Colonic mucosa (tissue), 4 donors: ENCODE data around the gene PEPD. TPM values are rescaled to one million over a fixed set of nuclear protein-coding genes. Genes with fewer than 3 reads are reported as not detected.

Experiments used
- DNase-seq: peaks from one replicate; pipeline ENCODE4 v3.0.0-alpha.2; 2020
- H3K27ac ChIP-seq: fragments of 200-600 bp; one replicate; pipeline ENCODE4 v1.8.0; 2021
- H3K27me3 ChIP-seq: fragments of 200-600 bp; one replicate; pipeline ENCODE4 v1.8.0; 2021
- H3K36me3 ChIP-seq: fragments of 200-600 bp; one replicate; pipeline ENCODE4 v1.8.0; 2021
- H3K4me1 ChIP-seq: fragments of 200-600 bp; one replicate; pipeline ENCODE4 v1.8.0; 2021; ENCODE audit warnings: mild to moderate bottlenecking
- H3K4me3 ChIP-seq: fragments of 200-600 bp; one replicate; pipeline ENCODE4 v1.8.0; 2021
- H3K9ac ChIP-seq, 2 donors: one replicate each; pipeline ENCODE4 v1.7.0; 2013; ENCODE audit warnings: control low read depth in 2 of 2, low read depth in 2 of 2, low read length in 2 of 2
- H3K9me3 ChIP-seq: fragments of 200-600 bp; one replicate; pipeline ENCODE4 v1.8.0; 2021
- CTCF ChIP-seq: fragments of 200-600 bp; IDR thresholded peaks from one replicate; pipeline ENCODE4 v1.8.0; 2022; ENCODE audit warnings: antibody characterized with exemption, mild to moderate bottlenecking
- intact Hi-C: fragments of 100-400 bp; cut with DNase I; formaldehyde crosslinking; loops from one replicate; pipeline ENCODE4 v1.14.1; 2022
- total RNA-seq, 2 donors: library from RNA; stranded (reverse); fragmentation: NEBNext Ultra II Directional in 1 of 2; extraction: Animal tissue kit (Norgen Biotek cat#: 25700) in 1 of 2; gene quantifications; one replicate each; pipeline ENCODE4 v1.2.1, GENCODE V29; 2021
- donor health status: healthy.
- donor health status: DM: no; HTN: no; CAD: no.
- donor health status: DM: no; HTN: no; CAD: no.

Gene PEPD
- total RNA-seq, 2 donors from 2014 or later, result 47.9 to 71.4 TPM

GRCh38 chr19:33471111-33471996 is 50.2 kb downstream of the PEPD start:
- Histone ChIP-seq H3K4me1 (no peaks in the 10 kb centered on the region), H3K9me3 (no peaks in the 10 kb centered on the region), H3K36me3 (no peaks in the 10 kb centered on the region), H3K4me3 (no peak overlapping the region), H3K9ac (no peak overlapping the region), H3K27me3 (no peaks in the 10 kb centered on the region), H3K27ac (no peak overlapping the region)
- no peak for TF ChIP-seq CTCF
- intact Hi-C loops, result no loop called here
- DNase-seq, result no peak

- Histone ChIP-seq H3K4me1 (no peaks in the 10 kb centered on the region), H3K4me3 (no peak overlapping the region), H3K27me3 (no peaks in the 10 kb centered on the region), H3K9me3 (no peaks in the 10 kb centered on the region), H3K27ac (no peak overlapping the region), H3K36me3 (no peaks in the 10 kb centered on the region), H3K9ac (no peak overlapping the region)
- intact Hi-C loops, result no loop called here
- TF ChIP-seq CTCF, result no peak
- DNase-seq, result no peak
Measured at GRCh38 chr19:33470686-33471085, 50.9 kb downstream of the PEPD start.

GRCh38 chr19:33470040-33470330 is 51.6 kb downstream of the PEPD start:
- Histone ChIP-seq H3K9me3 (no peaks in the 10 kb centered on the region), H3K4me3 (no peak overlapping the region), H3K36me3 (no peaks in the 10 kb centered on the region), H3K27ac (no peak overlapping the region), H3K4me1 (no peaks in the 10 kb centered on the region), H3K27me3 (no peaks in the 10 kb centered on the region), H3K9ac (no peak overlapping the region)
- intact Hi-C loops, result no loop called here
- no peak for TF ChIP-seq CTCF
- DNase-seq, result no peak

GRCh38 chr19:33469171-33470039 is 52.2 kb downstream of the PEPD start:
- Histone ChIP-seq H3K9me3 (no peaks in the 10 kb centered on the region), H3K27me3 (no peaks in the 10 kb centered on the region), H3K9ac (no peak overlapping the region), H3K27ac (no peak overlapping the region), H3K4me1 (no peaks in the 10 kb centered on the region), H3K4me3 (no peak overlapping the region), H3K36me3 (no peaks in the 10 kb centered on the region)
- no peak for DNase-seq
- no peak for TF ChIP-seq CTCF
- intact Hi-C loops, result no loop called here

DNA sequence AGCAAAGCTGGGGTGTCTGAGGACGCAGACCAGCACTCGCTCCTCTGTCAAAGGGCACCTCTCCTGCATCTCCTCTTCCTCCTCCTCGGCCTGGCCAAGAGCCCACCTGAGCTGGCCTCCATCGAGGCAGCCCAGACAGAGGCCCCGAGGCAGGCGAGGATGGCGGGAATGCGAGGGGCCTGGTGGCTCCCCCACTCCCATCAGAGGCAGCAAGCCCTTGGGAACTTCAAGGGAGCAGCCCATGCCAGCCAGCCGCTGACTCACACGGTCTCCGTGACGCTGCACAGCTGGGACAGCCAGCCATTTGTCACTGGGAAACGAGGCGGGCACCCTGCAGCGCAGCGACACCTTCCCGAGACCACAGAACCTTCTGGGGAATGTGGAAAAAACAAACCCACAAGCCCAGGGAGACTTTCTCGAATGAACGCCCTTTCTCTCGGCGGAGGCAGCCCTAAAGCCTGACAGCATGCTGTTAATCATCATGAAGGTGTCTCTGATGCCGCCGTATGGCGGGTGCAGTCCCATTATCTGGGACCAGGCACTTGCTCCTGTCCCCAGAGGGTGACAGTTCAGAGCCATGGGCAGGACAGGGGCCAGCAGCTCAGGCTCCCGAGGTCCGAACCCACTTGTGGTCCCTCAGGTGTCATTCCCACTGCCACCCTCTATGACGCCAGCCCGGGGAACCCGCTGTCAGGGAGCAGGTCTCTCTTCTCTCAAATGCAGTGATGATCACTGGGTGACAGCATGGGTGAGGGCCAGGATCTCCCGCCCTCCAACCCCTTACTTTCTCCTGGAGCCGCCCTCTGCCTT is 53.0 kb downstream of the PEPD start:
- TF ChIP-seq CTCF, result no peak
- intact Hi-C loops, result no loop called here
- no peaks in the 10 kb centered on the region for H3K9me3 ChIP-seq

More for the DNA sequence above, 53.0 kb downstream of the PEPD start:
- H3K27ac ChIP-seq, result no peak overlapping the region
- no peak for DNase-seq
- no peaks in the 10 kb centered on the region for H3K36me3 ChIP-seq
- H3K4me3 ChIP-seq, result no peak overlapping the region
- H3K4me1 ChIP-seq, result no peaks in the 10 kb centered on the region
- H3K27me3 ChIP-seq, result no peaks in the 10 kb centered on the region
- H3K9ac ChIP-seq, result no peak overlapping the region
